HepG2 (cell line): ENCODE measurements around the gene ELOVL6. TPM values are rescaled to one million over a fixed set of nuclear protein-coding genes. Genes with fewer than 3 reads are reported as not detected.
"Not testable (repeated sequence)": the region's sequence is repeated elsewhere in the genome, so short reads cannot be mapped to it uniquely, and the experiment has no call there.

ENCODE experiments used
- ATAC-seq: fragments of 200-7000 bp; cut with Tn5 transposase; 3 replicates; pipeline ENCODE4 v1.9.1; 2020; ENCODE audit warnings: mild to moderate bottlenecking, moderate library complexity
- BruUV-seq: library from RNA; stranded (reverse); fragments of 400-500 nt; replicated peaks from 2 replicates; lab custom pipeline; 2021; lab: Mats Ljungman, UMichigan
- CTCF ChIA-PET: fragments of 300-600 bp; formaldehyde crosslinking; extraction: SDS; loops from one replicate; lab custom pipeline; 2021; ENCODE audit warnings: low total read pairs, inconsistent platforms, low intra/inter-chr PET ratio; lab: Yijun Ruan, JAX
- POLR2A ChIA-PET: fragments of 350-600 bp; sonication (Branson Sonifier 250); formaldehyde crosslinking; loops from one replicate; lab custom pipeline; 2020; ENCODE audit warnings: antibody characterized with exemption, inconsistent platforms; lab: Yijun Ruan, JAX
- DNase-seq: peaks from one replicate; pipeline ENCODE4 v3.0.0-alpha.2; 2015; ENCODE audit warnings: low spot score
- FAIRE-seq: peaks from 3 replicates; lab custom pipeline; 2011; peaks lifted over from hg19 to GRCh38; lab: Jason Lieb, UNC
- H2AFZ ChIP-seq: one replicate; pipeline ENCODE4 v1.6.1; 2011; ENCODE audit warnings: low read length, inconsistent platforms
- H3K27ac ChIP-seq: fragments of 300-600 bp; 3 replicates; pipeline ENCODE4 v1.8.0; 2011; ENCODE audit warnings: mixed run types, mild to moderate bottlenecking, mixed read lengths, low read length, inconsistent platforms; ENCODE audit not compliant: insufficient read depth; ENCODE audit errors: extremely low read length
- H3K27me3 ChIP-seq, 2 experiments: fragments of 200-600 bp in 1 of 2; 2 replicates in 1 of 2; 3 replicates in 1 of 2; pipeline versions ENCODE4 v1.6.0 to v1.8.0; 2011; ENCODE audit warnings: low read length in 2 of 2, mild to moderate bottlenecking in 2 of 2, moderate library complexity in 2 of 2, inconsistent platforms in 1 of 2; ENCODE audit not compliant: insufficient read depth in 2 of 2, control insufficient read depth in 1 of 2
- H3K36me3 ChIP-seq, 2 experiments: fragments of 200-600 bp in 1 of 2; replicated peaks in 1 of 2; 2 replicates in 1 of 2; 3 replicates in 1 of 2; pipeline versions ENCODE4 v1.5.1 to v1.8.0; 2011; ENCODE audit warnings: low read length in 2 of 2, inconsistent platforms in 1 of 2; ENCODE audit not compliant: insufficient read depth in 2 of 2, control insufficient read depth in 1 of 2
- H3K4me1 ChIP-seq: 2 replicates; pipeline ENCODE4 v1.5.1; 2012; ENCODE audit warnings: low read length, inconsistent platforms; ENCODE audit not compliant: insufficient read depth
- H3K4me2 ChIP-seq: 2 replicates; pipeline ENCODE4 v1.6.0; 2011; ENCODE audit warnings: low read depth, low read length, inconsistent platforms
- H3K4me3 ChIP-seq, 3 experiments: fragments of 200-600 bp in 1 of 3; sonication (generic), shearing (Covaris generic) in 1 of 3; replicated peaks in 1 of 3; 2 replicates each; pipeline ENCODE4 v1.5.1; 2011 to 2016; ENCODE audit warnings: low read length in 3 of 3, inconsistent platforms in 2 of 3, low read depth in 2 of 3, mild to moderate bottlenecking in 2 of 3, control low read depth in 1 of 3, mixed read lengths in 1 of 3; ENCODE audit not compliant: insufficient read depth in 1 of 3
- H3K79me2 ChIP-seq: one replicate; pipeline ENCODE4 v1.6.1; 2011; ENCODE audit warnings: low read length, inconsistent platforms; ENCODE audit not compliant: insufficient read depth
- H3K9ac ChIP-seq: 2 replicates; pipeline ENCODE4 v1.6.0; 2011; ENCODE audit warnings: mild to moderate bottlenecking, low read depth, low read length, inconsistent platforms; ENCODE audit not compliant: insufficient read depth
- H3K9me3 ChIP-seq: 2 replicates; pipeline ENCODE4 v1.5.1; 2012; ENCODE audit warnings: mild to moderate bottlenecking, low read length
- H4K20me1 ChIP-seq: 2 replicates; pipeline ENCODE4 v1.6.0; 2011; ENCODE audit warnings: inconsistent platforms, mild to moderate bottlenecking, low read length, moderate library complexity; ENCODE audit not compliant: insufficient read depth
- ARHGAP35 ChIP-seq: sonication (generic); formaldehyde crosslinking; IDR thresholded peaks from 2 replicates; pipeline ENCODE4 v1.9.0; 2022; ENCODE audit warnings: mild to moderate bottlenecking, inconsistent platforms, moderate library complexity, missing genetic modification reagents, borderline replicate concordance
- ATRX ChIP-seq: sonication (generic); formaldehyde crosslinking; IDR thresholded peaks from 2 replicates; pipeline ENCODE4 v1.4.0; 2020; ENCODE audit warnings: missing genetic modification reagents, borderline replicate concordance
- CEBPB ChIP-seq: IDR thresholded peaks from 2 replicates; pipeline ENCODE4 v1.6.1; 2011; ENCODE audit warnings: low read depth, low read length, improper control_type of control experiment, borderline replicate concordance
- ESRRA ChIP-seq: sonication (generic); formaldehyde crosslinking; IDR thresholded peaks from 2 replicates; pipeline ENCODE4 v1.5.1; 2020; ENCODE audit warnings: mild to moderate bottlenecking, low read depth, missing genetic modification reagents
- PRDM15 ChIP-seq: sonication (generic); formaldehyde crosslinking; IDR thresholded peaks from 2 replicates; pipeline ENCODE4 v1.4.0; 2020; ENCODE audit warnings: missing genetic modification reagents
- ZFP62 ChIP-seq: sonication (generic); formaldehyde crosslinking; IDR thresholded peaks from 2 replicates; pipeline ENCODE4 v1.4.0; 2020; ENCODE audit warnings: missing genetic modification reagents
- ZNF121 ChIP-seq: sonication (generic); formaldehyde crosslinking; IDR thresholded peaks from 2 replicates; pipeline ENCODE4 v1.5.0; 2020; ENCODE audit warnings: mild to moderate bottlenecking, missing genetic modification reagents
- ZNF501 ChIP-seq: sonication (generic); formaldehyde crosslinking; IDR thresholded peaks from 2 replicates; pipeline ENCODE4 v1.5.1; 2020; ENCODE audit warnings: mild to moderate bottlenecking, moderate library complexity, missing genetic modification reagents
- ZNF691 ChIP-seq: sonication (generic); formaldehyde crosslinking; IDR thresholded peaks from 2 replicates; pipeline ENCODE4 v1.4.0; 2020; ENCODE audit warnings: missing genetic modification reagents, low read depth, mild to moderate bottlenecking, borderline replicate concordance
- ZNF780A ChIP-seq: sonication (generic); formaldehyde crosslinking; IDR thresholded peaks from 2 replicates; pipeline ENCODE4 v1.8.0; 2022; ENCODE audit warnings: mild to moderate bottlenecking, missing genetic modification reagents, moderate library complexity
- ZNF816 ChIP-seq: sonication (generic); formaldehyde crosslinking; IDR thresholded peaks from 2 replicates; pipeline ENCODE4 v1.8.0; 2022; ENCODE audit warnings: missing genetic modification reagents, mild to moderate bottlenecking, borderline replicate concordance
- ZSCAN21 ChIP-seq: sonication (generic); formaldehyde crosslinking; IDR thresholded peaks from 2 replicates; pipeline ENCODE4 v1.8.0; 2022; ENCODE audit warnings: mild to moderate bottlenecking, missing genetic modification reagents, moderate library complexity, borderline replicate concordance
- WGBS: methylation state at CpG from one replicate; pipeline ENCODE4 v1.1.6; 2017; ENCODE audit warnings: low lambda C conversion rate; 5-methylcytosine and 5-hydroxymethylcytosine counted together
- in situ Hi-C: cut with HindIII; loops from 2 replicates; pipeline ENCODE4 v1.10.0; 2017; ENCODE audit warnings: low pct_unique_long_range_greater_than_20kb; ENCODE audit not compliant: extremely low pct_ligation_motif_present
- intact Hi-C: fragments of 100-400 bp; cut with micrococcal nuclease; formaldehyde crosslinking; loops from one replicate; pipeline ENCODE4 v1.10.0; 2022; ENCODE audit not compliant: unreplicated experiment
- polyA plus RNA-seq, 8 experiments: library from polyadenylated mRNA; depleted of rRNA in 3 of 8; stranded (reverse) in 7 of 8; unstranded in 1 of 8; fragments of >200 nt; fragmentation: Illumina TruSeq in 4 of 8; extraction: Trizol in 4 of 8; gene quantifications; 2 replicates each; pipeline versions ENCODE4 v1.2.1 to v1.2.3, GENCODE V29; 2011 to 2016; ENCODE audit warnings: low read depth in 4 of 8, missing spikeins in 1 of 8, mixed read lengths in 1 of 8; ENCODE audit not compliant: insufficient read depth in 1 of 8
- total RNA-seq, 5 experiments: library from RNA; depleted of rRNA; stranded (reverse); fragments of >200 nt; fragmentation: Illumina TruSeq; extraction: Trizol; gene quantifications; 2 replicates each; pipeline ENCODE4 v1.2.3, GENCODE V29; 2016; ENCODE audit warnings: low read depth in 1 of 5
- TF ChIP-seq, protein P1 (sequence below): sonication (generic); formaldehyde crosslinking; IDR thresholded peaks from 2 replicates; pipeline ENCODE4 v1.4.0; 2020; ENCODE audit warnings: missing genetic modification reagents

The ELOVL6 gene
- total and polyA plus RNA-seq, 2 of the 13 experiments (the other 11 are each of a cell fraction or from before 2014, with no cell fraction given): 14.1 to 23.2 TPM

DNA sequence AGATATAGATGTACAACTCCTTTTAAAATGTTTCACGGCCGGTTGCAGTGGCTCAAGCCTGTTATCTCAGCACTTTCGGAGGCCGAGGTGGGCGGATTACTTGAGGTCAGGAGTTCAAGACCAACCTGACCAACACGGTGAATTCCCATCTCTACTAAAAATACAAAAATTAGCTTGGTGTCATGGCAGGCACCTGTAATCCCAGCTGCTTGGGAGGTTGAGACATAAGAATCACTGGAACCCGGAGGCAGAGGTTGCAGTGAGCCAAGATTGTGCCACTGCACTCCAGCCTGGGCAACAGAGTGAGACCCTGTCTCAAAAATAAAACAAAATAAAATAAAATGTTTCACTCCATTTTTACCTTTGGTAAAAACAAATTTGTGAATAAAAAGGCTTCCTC lies 5.1 kb downstream of the ELOVL6 start:
- H3K4me3 ChIP-seq, BruUV-seq, POLR2A ChIA-PET, H3K9ac ChIP-seq, H3K27me3 ChIP-seq, H3K36me3 ChIP-seq, DNase-seq, FAIRE-seq, H3K9me3 ChIP-seq, H4K20me1 ChIP-seq, H2AFZ ChIP-seq, CTCF ChIA-PET, intact Hi-C loops, ATAC-seq: not testable (repeated sequence)
- H3K4me1 ChIP-seq: peaks cover 49% of the 10 kb centered on the region
- H3K4me2 ChIP-seq: peak overlapping the region; percentile 32
- in situ Hi-C loops: loop anchor here (25.0 kb wide), 1 partner anchor 756 kb away; the partner anchor contains the start of gene SEC24B
- TF ChIP-seq ZNF501 (0 out of 2 replicates have a peak, but pooled peaks have one; percentile 20), ZNF816 (peak; percentile 33; the same call in 1 of the 2 replicates), ZNF121 (0 out of 2 replicates have a peak, but pooled peaks have one; percentile 30)
- H3K27ac ChIP-seq: peak overlapping the region; percentile 65
- WGBS: 79% methylated on average over 7 of the region's 7 CpGs
- peaks cover 48% of the 10 kb centered on the region for H3K79me2 ChIP-seq

- in situ Hi-C loops (loop anchor here (25.0 kb wide), 1 partner anchor 753 kb away; the partner anchor contains the start of gene SEC24B), intact Hi-C loops (no loop called here)
- Histone ChIP-seq H2AFZ (no peak overlapping the region), H3K27ac (no peak overlapping the region), H3K4me1 (peaks cover 41% of the 10 kb centered on the region), H3K79me2 (peaks cover 28% of the 10 kb centered on the region), H3K4me3 (no peak overlapping the region), H3K4me2 (no peak overlapping the region), H4K20me1 (no peaks in the 10 kb centered on the region), H3K27me3 (no peaks in the 10 kb centered on the region), H3K9ac (no peak overlapping the region), H3K9me3 (no peaks in the 10 kb centered on the region), H3K36me3 (peaks cover 2 to 18% of the 10 kb centered on the region in 2 experiments; a peak in 2 of 5 replicates)
- WGBS: 99% methylated on average over 5 of the region's 5 CpGs
- BruUV-seq: no TSS peak
- FAIRE-seq (no peak), DNase-seq (no peak), ATAC-seq (no peak)
- CTCF ChIA-PET: no interaction called here
- POLR2A ChIA-PET: interaction anchor here (0.6 kb wide), 1 partner anchor 20 kb away, joined by 3 read pairs; no protein-coding TSS in a partner anchor
- TF ChIP-seq ZNF691 (CRISPR knock-in tag): no peak
- TF ChIP-seq CEBPB: peak; percentile 83
- no peak for TF ChIP-seq ZNF780A (CRISPR knock-in tag)
- TF ChIP-seq ZFP62: no peak
- TF ChIP-seq ESRRA (CRISPR knock-in tag): no peak
- TF ChIP-seq ARHGAP35: no peak
- no peak for TF ChIP-seq ZSCAN21 (CRISPR knock-in tag)
- no peak for TF ChIP-seq PRDM15 (CRISPR knock-in tag)
- TF ChIP-seq ATRX (CRISPR knock-in tag): no peak
- TF ChIP-seq, protein P1, sequence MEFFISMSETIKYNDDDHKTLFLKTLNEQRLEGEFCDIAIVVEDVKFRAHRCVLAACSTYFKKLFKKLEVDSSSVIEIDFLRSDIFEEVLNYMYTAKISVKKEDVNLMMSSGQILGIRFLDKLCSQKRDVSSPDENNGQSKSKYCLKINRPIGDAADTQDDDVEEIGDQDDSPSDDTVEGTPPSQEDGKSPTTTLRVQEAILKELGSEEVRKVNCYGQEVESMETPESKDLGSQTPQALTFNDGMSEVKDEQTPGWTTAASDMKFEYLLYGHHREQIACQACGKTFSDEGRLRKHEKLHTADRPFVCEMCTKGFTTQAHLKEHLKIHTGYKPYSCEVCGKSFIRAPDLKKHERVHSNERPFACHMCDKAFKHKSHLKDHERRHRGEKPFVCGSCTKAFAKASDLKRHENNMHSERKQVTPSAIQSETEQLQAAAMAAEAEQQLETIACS (CRISPR knock-in tag): no peak
Observed at GRCh38 chr4:110190249-110190648, 8.2 kb downstream of the ELOVL6 start.
